Measurements from ENCODE around the gene SMC1B.
"Not testable (repeated sequence)": the region's sequence is repeated elsewhere in the genome, so short reads cannot be mapped to it uniquely, and the experiment has no call there.

SMC1B gene

GRCh38 chr22:45349916-45350315, 63.5 kb downstream of the SMC1B start:
- no peak for DNase-seq (ENCODE audit: low read depth in 2 of 2)

DNA sequence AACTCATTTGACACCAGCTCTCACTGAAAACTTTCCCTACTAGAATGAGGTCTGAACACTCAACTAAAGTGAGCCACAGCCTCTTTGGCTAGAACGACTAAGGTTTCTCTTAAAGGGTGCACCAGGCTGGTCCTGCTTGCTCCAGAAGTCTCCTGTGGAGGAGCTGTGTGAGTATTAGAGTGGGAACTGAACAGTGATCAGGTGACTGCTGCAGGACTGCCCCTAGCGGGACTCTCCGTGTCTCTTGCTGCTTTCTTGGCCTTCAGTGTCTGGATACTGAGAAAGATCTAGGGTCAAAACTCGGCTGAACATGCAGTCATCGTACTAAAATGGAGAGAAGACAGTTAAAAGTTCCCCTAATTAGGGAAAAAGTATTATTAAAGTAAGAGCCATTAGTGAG, 69.1 kb downstream of the SMC1B start:
- no peak for DNase-seq (ENCODE audit: low read depth in 2 of 2)

GRCh38 chr22:45343143-45343542, 70.3 kb downstream of the SMC1B start:
- DNase-seq (ENCODE audit: low read depth in 2 of 2) = no peak

DNA sequence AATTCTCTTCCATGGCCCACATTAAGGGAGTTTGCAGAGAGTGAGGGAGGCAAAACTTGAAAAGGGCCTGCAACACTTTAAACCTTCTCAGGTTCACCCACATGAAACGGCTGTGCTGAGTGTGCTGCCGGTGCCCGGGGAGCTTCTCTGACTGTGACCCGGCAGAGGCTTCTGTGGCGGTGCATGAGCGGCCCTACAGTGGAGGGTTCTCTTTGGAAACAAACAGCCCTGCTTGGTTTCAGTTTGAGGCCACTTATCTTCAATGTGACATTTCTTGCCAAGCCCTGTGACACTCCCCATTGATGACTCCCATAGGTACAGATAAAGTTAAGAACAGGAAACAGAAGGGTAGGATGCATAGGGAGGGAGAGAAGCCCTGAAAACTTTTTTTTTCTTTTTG, 71.9 kb downstream of the SMC1B start:
- DNase-seq (ENCODE audit: low read depth in 2 of 2) = no peak

- DNase-seq (ENCODE audit: low read depth in 2 of 2) = no peak
Observed at GRCh38 chr22:45340323-45340722, 73.1 kb downstream of the SMC1B start.

- DNase-seq (ENCODE audit: low read depth in 2 of 2) = no peak
Observed at GRCh38 chr22:45338795-45339194, 74.6 kb downstream of the SMC1B start.

DNA sequence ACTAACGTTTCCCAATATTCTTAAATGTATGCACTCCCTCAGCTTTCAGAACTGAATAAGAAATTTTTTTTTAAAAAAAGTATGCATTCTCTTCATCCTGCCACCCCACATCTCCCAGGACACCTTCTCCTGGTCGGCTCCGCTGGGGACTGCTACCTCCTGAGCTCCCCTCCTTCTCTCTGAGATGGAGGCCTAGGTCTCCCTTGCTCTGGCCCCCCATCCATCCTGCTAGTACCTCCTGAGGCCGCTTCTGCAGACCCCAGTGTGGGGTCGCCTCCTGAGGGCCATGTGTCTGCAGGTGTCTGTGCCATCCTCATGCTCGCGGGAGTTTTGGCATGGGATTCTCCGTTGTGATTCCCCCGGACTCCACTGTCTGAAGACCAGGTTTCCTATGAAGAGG, 75.9 kb downstream of the SMC1B start:
- no peak for DNase-seq (ENCODE audit: low read depth in 2 of 2)

GRCh38 chr22:45336971-45337431, 76.4 kb downstream of the SMC1B start:
- no peak for DNase-seq (ENCODE audit: low read depth in 2 of 2)

GRCh38 chr22:45335854-45336522, 77.4 kb downstream of the SMC1B start:
- DNase-seq (ENCODE audit: low read depth in 2 of 2) = no peak

DNA sequence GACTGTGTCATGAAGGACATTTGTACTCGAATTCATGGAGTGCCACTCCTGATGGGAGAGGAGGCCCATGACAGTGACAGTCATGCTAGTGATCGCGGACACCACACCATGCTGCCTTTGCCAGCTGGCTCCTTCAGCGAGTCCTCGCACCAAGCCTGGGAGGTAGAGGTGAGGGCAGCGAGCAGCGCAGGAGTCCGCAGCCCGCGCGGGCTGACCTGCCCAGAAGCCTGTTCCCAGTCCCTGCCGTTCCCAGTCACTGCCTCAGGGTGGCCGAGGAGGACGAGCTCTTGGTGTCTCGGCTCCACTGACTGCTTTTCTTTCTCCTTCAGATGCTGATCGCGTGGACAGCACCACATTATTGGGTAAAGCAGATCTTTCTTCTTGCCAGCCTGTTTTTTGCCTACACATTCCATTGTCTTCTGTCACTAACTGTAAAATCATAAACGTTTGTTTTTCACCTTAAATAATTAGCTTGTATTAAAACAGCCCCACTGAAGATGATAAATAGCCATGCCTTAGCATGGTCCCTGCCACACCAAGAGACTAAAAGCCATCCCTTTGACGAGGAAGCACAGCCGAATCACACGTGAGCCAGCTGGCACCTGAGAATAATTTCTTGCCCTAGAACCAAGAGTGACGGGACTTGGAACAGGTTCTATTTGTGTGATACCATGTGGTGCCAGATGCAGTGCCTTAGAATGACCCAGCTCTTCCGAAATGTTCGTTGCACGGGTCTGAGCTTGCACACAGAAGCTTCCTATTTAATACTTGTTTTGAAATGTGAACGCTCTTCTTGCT, 78.2 kb downstream of the SMC1B start:
- DNase-seq (ENCODE audit: low read depth in 2 of 2) = no peak

- DNase-seq (ENCODE audit: low read depth in 2 of 2) = no peak
Observed at GRCh38 chr22:45334528-45334927, 78.9 kb downstream of the SMC1B start.

- no peak for DNase-seq (ENCODE audit: low read depth in 2 of 2)
Observed at GRCh38 chr22:45334068-45334467, 79.3 kb downstream of the SMC1B start.

DNA sequence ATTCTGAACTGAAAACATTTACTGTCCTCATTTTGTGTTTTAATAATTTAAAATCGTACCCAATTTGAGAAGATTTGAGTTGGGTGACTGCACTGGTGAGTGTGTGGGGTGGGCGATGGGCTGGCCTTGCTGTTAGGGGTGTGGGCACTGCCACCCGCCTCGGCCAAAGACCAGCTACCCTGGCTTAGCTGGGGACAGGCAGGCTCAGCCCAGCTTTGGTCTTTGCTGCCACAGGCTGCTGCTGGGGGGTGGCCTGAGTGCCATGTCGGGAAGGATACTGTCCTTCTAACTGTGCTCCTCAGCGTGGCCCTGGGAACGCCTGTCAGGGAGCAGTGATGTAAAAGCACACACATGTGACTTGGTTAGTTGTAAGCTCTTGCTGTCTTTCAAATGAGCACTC, 81.4 kb downstream of the SMC1B start:
- DNase-seq (ENCODE audit: low read depth in 2 of 2) = no peak

GRCh38 chr22:45331486-45331885, 81.9 kb downstream of the SMC1B start:
- DNase-seq (ENCODE audit: low read depth in 2 of 2) = no peak

DNA sequence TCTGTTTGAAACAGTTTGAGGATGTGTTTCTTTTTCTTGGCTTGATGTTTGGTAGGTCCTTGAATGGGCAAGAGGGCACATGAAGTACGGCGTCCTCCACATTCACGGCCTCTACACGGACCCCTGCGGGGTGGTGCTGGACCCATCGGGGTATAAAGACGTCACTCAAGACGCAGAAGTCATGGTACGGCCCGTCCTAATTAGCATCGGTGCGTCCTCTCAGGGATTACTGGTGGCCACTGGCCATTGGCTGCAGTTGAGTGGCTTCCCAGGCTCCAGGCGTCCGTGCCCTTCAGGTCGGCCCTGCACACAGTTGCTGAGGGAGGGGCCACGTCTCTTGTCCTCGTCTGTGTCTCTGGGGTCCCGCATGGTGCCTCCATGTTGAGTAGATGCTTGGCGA, 82.9 kb downstream of the SMC1B start:
- DNase-seq (ENCODE audit: low read depth in 2 of 2) = no peak

DNA sequence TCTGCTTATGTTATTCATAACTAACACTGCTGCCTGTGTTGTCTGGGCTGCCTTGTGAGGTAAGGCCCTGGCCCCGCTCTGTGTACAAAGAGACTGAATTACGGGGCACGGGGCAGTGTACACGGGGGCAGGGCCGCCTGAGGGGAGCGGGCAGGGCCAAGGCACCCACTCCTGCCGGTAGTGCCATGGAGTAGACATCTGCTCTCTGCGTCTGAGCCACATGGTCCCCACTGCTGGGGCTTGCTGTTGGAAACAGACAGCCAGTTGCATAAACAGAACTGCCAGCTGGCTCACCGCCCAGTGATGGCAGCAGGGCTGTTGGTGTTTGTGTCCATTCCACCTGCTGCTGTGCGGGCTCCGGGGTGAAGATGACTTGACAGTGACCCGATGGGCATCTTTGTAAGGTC, 83.9 kb downstream of the SMC1B start:
- no peak for DNase-seq (ENCODE audit: low read depth in 2 of 2)

DNA sequence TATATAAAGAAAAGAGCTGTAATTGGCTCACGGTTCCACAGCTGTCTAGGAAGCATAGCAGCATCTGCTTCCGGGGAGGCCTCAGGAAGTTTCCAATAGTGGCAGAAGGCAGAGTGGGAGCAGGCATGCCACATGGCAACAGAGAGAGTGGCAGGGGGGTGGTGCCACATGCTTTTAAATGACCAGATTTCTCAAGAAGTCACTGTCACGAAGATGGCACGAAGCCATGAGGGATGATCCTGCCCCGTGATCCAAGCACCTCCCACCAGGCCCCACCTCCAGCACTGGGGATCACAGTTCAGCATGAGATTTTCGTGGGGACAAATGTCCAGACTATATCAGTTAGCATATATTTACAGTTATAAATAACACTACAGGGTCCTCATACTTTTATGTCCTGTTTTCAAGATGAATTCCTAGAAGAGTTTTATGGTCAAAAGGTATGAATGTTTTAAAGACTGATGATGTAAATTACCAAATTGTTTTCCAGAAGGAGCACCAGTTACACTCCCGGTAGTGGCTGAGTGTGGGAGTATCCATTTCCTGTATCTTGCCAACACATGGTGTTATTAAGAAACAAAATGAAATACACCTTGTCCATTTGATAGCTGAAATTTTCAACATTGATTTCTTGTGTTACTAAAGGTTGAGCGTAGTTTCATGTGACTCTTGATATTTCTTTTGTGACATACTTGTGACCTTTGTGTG, 84.4 kb downstream of the SMC1B start:
- DNase-seq (ENCODE audit: low read depth in 2 of 2) = no peak

DNA sequence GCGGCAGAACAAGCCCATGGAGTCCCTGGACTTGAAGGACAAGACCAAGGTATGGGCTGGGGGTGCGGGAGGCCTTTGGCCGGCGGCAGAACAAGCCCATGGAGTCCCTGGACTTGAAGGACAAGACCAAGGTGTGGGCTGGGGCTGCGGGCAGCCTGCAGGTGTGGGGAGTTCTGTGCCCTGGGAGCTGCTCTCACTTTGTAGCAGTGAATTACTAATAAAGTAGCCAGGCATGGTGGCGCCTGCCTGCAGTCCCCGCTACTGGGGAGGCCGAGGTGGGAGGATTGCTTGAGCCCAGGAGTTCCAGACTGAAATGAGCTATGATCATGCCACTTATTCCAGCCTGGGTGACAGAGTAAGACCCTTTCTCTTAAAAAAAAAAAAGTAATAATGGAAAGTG, 85.1 kb downstream of the SMC1B start:
- DNase-seq (ENCODE audit: low read depth in 2 of 2) = not testable (repeated sequence)

- DNase-seq (ENCODE audit: low read depth in 2 of 2) = no peak
Observed at GRCh38 chr22:45324311-45324711, 89.1 kb downstream of the SMC1B start.

- DNase-seq (ENCODE audit: low read depth in 2 of 2) = no peak
Observed at GRCh38 chr22:45323695-45324094, 89.7 kb downstream of the SMC1B start.

DNA sequence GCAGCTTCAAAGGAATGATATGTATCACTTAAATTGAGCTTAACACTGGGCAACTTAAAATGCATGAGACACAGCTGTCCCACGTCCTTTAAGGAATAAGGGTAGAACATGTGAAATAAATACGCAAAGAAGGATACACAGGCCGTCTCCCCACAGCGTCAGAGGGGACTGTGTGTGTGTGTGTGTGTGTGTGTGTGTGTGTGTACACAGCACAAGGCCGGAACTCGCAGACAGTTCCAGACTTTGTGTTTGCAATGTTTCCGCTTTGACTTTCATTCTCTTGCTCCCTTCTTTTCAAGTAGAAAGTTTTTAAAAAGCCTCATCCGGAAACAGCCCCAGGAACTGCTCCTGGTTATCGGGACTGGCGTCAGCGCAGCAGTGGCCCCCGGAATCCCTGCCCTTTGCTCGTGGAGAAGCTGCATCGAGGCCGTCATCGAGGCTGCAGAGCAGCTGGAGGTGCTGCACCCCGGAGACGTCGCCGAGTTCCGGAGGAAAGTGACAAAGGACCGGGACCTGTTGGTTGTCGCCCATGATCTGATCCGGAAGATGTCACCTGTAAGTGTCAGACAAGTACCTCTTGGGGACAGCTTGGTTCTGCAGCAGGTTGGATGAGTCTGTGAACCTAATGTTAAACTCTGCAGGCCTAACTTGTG, 90.4 kb downstream of the SMC1B start:
- DNase-seq (ENCODE audit: low read depth in 2 of 2) = no peak

- no peak for DNase-seq (ENCODE audit: low read depth in 2 of 2)
Observed at GRCh38 chr22:45321827-45322226, 91.6 kb downstream of the SMC1B start.

Data from fibroblast of skin of left quadriceps (primary cell).